ENCODE data around the gene GAB2.

GAB2 gene

DNA sequence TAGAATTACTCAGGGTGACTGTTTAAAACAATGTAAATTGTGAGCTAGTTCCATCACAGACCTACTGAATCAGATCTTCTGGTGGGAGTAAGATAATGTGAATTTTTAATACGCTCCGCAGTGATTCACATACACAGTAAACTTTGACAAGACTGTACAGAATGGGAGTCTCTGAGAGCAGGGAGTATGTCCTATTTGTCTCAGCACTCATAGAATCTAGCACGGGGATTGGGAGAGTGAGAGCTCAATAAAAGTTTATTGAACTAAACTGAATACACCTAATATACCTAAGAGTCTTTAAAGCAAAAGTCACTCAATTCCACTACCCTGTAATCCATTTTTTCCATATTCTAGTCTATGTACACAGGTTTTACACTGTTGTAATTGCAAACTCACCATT lies 11.2 kb upstream of the GAB2 start:
- no peak overlapping the region for H3K4me3 ChIP-seq (ENCODE audit: low read depth, low read length)
- TF ChIP-seq, protein P1, sequence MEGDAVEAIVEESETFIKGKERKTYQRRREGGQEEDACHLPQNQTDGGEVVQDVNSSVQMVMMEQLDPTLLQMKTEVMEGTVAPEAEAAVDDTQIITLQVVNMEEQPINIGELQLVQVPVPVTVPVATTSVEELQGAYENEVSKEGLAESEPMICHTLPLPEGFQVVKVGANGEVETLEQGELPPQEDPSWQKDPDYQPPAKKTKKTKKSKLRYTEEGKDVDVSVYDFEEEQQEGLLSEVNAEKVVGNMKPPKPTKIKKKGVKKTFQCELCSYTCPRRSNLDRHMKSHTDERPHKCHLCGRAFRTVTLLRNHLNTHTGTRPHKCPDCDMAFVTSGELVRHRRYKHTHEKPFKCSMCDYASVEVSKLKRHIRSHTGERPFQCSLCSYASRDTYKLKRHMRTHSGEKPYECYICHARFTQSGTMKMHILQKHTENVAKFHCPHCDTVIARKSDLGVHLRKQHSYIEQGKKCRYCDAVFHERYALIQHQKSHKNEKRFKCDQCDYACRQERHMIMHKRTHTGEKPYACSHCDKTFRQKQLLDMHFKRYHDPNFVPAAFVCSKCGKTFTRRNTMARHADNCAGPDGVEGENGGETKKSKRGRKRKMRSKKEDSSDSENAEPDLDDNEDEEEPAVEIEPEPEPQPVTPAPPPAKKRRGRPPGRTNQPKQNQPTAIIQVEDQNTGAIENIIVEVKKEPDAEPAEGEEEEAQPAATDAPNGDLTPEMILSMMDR (IDR thresholded peaks at IDR 0.05; ENCODE audit: low read depth, low read length, missing control alignments), result no peak
- in situ Hi-C loops (cut with HindIII; ENCODE audit: low sequenced_read_pairs), result no loop called here
- DNase-seq (ENCODE audit: low read depth), result no peak

DNA sequence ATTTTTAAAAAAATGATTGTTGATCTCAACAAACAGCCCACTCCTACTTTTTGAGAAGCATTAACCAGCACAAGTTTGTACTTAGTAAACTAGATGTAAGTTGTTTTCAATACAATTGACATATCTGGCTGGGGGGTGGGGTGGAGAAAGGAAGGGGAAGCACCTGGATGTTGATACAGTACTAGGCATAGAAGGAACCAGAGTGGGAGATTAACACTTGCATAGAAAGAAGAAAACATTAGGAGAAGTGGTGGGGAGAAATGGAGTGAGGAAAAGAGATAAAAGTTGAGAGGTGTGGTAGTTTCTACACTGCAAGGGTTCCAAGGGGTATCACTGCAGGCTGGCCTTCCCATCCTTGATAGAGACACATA lies 10.6 kb upstream of the GAB2 start:
- no peak overlapping the region for H3K4me3 ChIP-seq (ENCODE audit: low read depth, low read length)
- no peak for DNase-seq (ENCODE audit: low read depth)
- in situ Hi-C loops (cut with HindIII; ENCODE audit: low sequenced_read_pairs), result no loop called here
- TF ChIP-seq, protein P1 (IDR thresholded peaks at IDR 0.05; ENCODE audit: low read depth, low read length, missing control alignments), result no peak

DNA sequence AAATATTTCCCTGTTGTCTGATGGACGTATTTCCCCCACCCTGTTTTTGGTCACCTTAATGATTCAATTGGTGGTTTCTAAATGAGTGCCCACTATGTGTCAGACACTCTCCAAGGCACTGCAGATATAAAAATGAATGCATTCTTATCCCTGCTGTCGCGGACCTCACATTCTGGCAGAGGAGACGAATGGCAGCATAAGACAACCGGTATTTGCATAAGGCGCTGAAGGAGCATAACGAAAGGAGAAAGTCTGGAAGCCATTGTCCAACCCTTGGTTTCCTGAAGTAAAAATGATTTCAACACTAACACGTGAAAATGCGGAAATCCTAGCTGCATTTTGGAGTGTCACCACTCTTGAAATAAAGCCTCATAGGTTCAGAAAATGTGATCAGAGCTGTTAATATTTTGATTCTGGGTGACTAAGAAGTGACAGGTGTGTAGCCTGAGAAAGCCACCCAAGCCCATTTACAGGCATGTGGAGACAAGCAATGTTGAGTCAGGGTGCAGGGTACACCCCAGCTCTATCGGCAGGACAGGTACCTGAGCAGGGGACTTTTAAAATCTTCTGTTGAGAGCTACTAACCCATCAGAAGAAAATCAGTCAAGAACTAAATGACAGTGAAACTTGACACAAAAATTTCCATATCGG lies 10.1 kb upstream of the GAB2 start:
- in situ Hi-C loops (cut with HindIII; ENCODE audit: low sequenced_read_pairs), result no loop called here
- H3K4me3 ChIP-seq (ENCODE audit: low read depth, low read length), result no peak overlapping the region
- no peak for DNase-seq (ENCODE audit: low read depth)
- TF ChIP-seq, protein P1 (IDR thresholded peaks at IDR 0.05; ENCODE audit: low read depth, low read length, missing control alignments), result no peak

DNA sequence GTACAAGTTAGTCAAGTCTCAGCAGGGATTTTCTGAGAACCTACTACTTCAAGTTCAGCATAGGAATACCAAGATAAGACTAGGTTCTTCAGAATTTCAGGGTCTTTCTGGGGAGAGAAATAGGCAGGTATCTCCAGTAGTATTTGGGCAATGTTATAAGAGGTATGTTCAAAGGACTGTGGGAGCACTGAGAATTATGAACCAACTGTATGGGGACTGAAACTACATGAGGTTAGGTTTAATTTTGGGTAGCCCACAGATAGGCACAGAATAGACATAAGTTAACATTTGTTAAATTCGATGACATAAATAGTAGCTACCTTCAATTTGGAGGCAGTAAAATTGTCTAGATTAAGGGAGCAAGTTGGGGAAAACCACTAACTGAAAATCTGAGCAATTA lies 9.2 kb upstream of the GAB2 start:
- DNase-seq (ENCODE audit: low read depth), result no peak
- in situ Hi-C loops (cut with HindIII; ENCODE audit: low sequenced_read_pairs), result no loop called here
- TF ChIP-seq, protein P1 (IDR thresholded peaks at IDR 0.05; ENCODE audit: low read depth, low read length, missing control alignments), result no peak
- no peak overlapping the region for H3K4me3 ChIP-seq (ENCODE audit: low read depth, low read length)

DNA sequence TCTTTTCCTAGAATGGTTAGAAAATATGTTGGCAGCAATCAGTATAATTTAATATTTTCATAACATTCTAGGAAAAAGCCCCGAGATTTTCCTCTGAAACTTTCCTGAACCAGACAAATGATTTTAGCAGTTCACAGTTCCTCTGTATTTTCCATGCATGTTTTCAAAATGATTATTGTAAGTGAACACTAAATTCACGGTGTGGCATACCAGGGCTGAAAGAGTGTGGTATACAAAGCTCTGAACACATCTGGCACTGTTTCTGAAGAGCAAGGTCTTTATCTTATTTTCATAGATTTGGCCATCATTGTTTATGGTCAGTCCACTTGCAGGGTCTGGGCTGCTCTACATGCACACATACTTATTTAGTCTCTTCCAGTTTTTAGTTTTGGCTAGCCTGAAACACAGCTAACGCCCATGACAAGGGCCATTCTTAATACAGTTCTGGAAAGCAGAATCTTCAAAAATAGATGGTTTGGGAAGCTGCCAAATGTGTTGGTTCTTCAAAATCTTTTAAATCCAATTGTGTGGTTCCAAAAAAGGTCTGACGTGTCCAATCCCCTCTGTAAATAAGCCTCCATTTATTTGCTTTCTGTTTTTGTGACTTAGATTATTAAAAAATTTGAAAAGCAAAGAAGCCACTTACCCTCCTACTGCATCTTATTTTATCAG lies 7.9 kb upstream of the GAB2 start:
- TF ChIP-seq, protein P1 (IDR thresholded peaks at IDR 0.05; ENCODE audit: low read depth, low read length, missing control alignments), result no peak
- in situ Hi-C loops (cut with HindIII; ENCODE audit: low sequenced_read_pairs), result no loop called here
- DNase-seq (ENCODE audit: low read depth), result no peak
- no peak overlapping the region for H3K4me3 ChIP-seq (ENCODE audit: low read depth, low read length)

DNA sequence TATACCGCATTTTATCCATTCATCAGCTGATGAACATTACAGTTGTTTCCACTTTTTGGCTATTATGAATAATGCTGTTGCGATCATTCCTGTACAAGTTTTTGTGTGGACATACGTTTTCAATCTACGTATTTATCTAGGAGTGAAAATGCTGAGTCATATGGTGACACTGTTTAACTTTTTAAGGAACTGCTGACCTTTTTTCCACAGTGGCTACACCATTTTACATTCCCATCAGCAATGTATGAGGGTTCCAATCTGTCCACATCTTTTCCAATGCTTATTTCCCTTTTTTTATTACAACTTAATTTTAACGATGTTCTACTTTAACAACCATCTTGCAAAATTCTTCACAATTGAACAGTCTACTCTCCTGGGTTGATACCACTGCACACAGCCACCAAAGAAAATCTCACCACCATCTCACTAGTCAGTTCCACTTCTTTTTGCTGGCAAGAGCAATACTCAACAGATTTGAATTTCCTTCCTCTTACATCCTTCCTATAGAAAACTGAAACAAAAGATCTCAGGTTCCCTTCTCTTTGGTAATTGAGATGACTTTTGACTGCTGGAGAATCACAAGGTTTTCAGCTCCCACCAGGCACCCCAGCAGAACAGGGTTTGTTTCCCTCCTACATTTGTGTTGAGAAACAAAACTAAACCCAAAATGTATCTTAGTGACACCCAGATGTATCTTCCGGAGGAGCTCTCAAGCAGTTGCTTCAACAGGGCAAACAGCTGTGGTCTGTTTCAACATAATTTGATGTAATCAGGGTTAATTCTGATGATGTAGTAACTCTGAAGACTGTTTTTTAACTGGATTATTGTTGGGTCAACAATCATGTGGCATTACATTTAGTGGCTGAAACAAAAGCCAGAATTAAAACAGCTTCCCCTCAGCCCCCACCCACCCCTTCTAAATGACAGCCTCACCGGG lies 7.0 kb upstream of the GAB2 start:
- TF ChIP-seq, protein P1 (IDR thresholded peaks at IDR 0.05; ENCODE audit: low read depth, low read length, missing control alignments), result no peak
- no peak overlapping the region for H3K4me3 ChIP-seq (ENCODE audit: low read depth, low read length)
- DNase-seq (ENCODE audit: low read depth), result no peak
- in situ Hi-C loops (cut with HindIII; ENCODE audit: low sequenced_read_pairs), result no loop called here

Data from astrocyte of the cerebellum (primary cell).